IMR-90 (cell line): ENCODE results near the gene NNMT. TPM values are rescaled to one million over a fixed set of nuclear protein-coding genes. Genes with fewer than 3 reads are reported as not detected.

Source experiments
- ATAC-seq: fragments of 200-7000 bp; cut with Tn5 transposase; 2 replicates; pipeline ENCODE4 v1.9.1; 2020; ENCODE audit warnings: low read depth, mild to moderate bottlenecking, moderate library complexity
- BruUV-seq: library from RNA; stranded (reverse); fragments of 400-500 nt; replicated peaks from 2 replicates; lab custom pipeline; 2021; lab: Mats Ljungman, UMichigan
- CTCF ChIA-PET: fragments of 300-600 bp; formaldehyde crosslinking; extraction: SDS; loops from one replicate; lab custom pipeline; 2021; ENCODE audit warnings: antibody characterized with exemption; lab: Yijun Ruan, JAX
- POLR2A ChIA-PET: fragments of 300-600 bp; sonication (Branson Sonifier 250); formaldehyde crosslinking; loops from one replicate; lab custom pipeline; 2022; ENCODE audit warnings: antibody characterized with exemption; ENCODE audit not compliant: unreplicated experiment; lab: Charles Lee
- DNase-seq: peaks from one replicate; pipeline ENCODE4 v3.0.0; 2013
- H2AFZ ChIP-seq: replicated peaks from 2 replicates; pipeline ENCODE3; 2013; ENCODE audit warnings: low read length, mild to moderate bottlenecking; ENCODE audit not compliant: poor library complexity
- H2AK5ac ChIP-seq: 2 replicates; pipeline ENCODE4 v1.6.1; 2013; ENCODE audit warnings: low read depth, low read length, inconsistent platforms
- H2AK9ac ChIP-seq: replicated peaks from 2 replicates; pipeline ENCODE3; 2013; ENCODE audit warnings: mild to moderate bottlenecking, low read depth, low read length, moderate library complexity; ENCODE audit not compliant: poor library complexity
- H2BK120ac ChIP-seq: 2 replicates; pipeline ENCODE4 v1.6.1; 2013; ENCODE audit warnings: low read depth, low read length, inconsistent platforms
- H2BK15ac ChIP-seq: 3 replicates; pipeline ENCODE4 v1.6.1; 2013; ENCODE audit warnings: low read depth, low read length, inconsistent platforms
- H2BK20ac ChIP-seq: 2 replicates; pipeline ENCODE4 v1.6.1; 2013; ENCODE audit warnings: low read depth, mild to moderate bottlenecking, inconsistent platforms, low read length, moderate library complexity
- H2BK5ac ChIP-seq: 2 replicates; pipeline ENCODE4 v1.6.1; 2013; ENCODE audit warnings: mild to moderate bottlenecking, low read depth, low read length, inconsistent platforms; ENCODE audit not compliant: poor library complexity, severe bottlenecking
- H3K14ac ChIP-seq: replicated peaks from 2 replicates; pipeline ENCODE4 v1.6.1; 2013; ENCODE audit warnings: low read depth, low read length, inconsistent platforms
- H3K18ac ChIP-seq: 2 replicates; pipeline ENCODE4 v1.6.1; 2013; ENCODE audit warnings: low read depth, low read length, control low read depth
- H3K23ac ChIP-seq: 2 replicates; pipeline ENCODE4 v1.6.1; 2013; ENCODE audit warnings: low read depth, low read length, inconsistent platforms
- H3K27ac ChIP-seq: 2 replicates; pipeline ENCODE4 v1.5.1; 2013; ENCODE audit warnings: mild to moderate bottlenecking, control low read depth, low read length; ENCODE audit not compliant: insufficient read depth
- H3K27me3 ChIP-seq: 2 replicates; pipeline ENCODE4 v1.6.1; 2013; ENCODE audit warnings: low read length; ENCODE audit not compliant: control insufficient read depth, insufficient read depth
- H3K36me3 ChIP-seq: 2 replicates; pipeline ENCODE4 v1.6.1; 2013; ENCODE audit warnings: low read length, mixed read lengths; ENCODE audit not compliant: control insufficient read depth, insufficient read depth
- H3K4ac ChIP-seq: 2 replicates; pipeline ENCODE4 v1.6.1; 2013; ENCODE audit warnings: low read depth, low read length, inconsistent platforms
- H3K4me1 ChIP-seq: 2 replicates; pipeline ENCODE4 v1.6.1; 2013; ENCODE audit warnings: low read length, mixed read lengths; ENCODE audit not compliant: control insufficient read depth, insufficient read depth
- H3K4me2 ChIP-seq: 2 replicates; pipeline ENCODE4 v1.6.1; 2013; ENCODE audit warnings: low read depth, mild to moderate bottlenecking, control low read depth, low read length, moderate library complexity
- H3K4me3 ChIP-seq: 2 replicates; pipeline ENCODE4 v1.5.1; 2013; ENCODE audit warnings: low read depth, mild to moderate bottlenecking, control low read depth, low read length, moderate library complexity; ENCODE audit not compliant: insufficient read depth
- H3K56ac ChIP-seq: 2 replicates; pipeline ENCODE4 v1.6.1; 2013; ENCODE audit warnings: low read length, inconsistent platforms; ENCODE audit not compliant: insufficient read depth; ENCODE audit errors: extremely low read depth
- H3K79me1 ChIP-seq, 2 experiments: 2 replicates each; pipeline ENCODE4 v1.6.1; 2013; ENCODE audit warnings: low read length in 2 of 2, inconsistent platforms in 1 of 2, low read depth in 1 of 2
- H3K9ac ChIP-seq: 2 replicates; pipeline ENCODE4 v1.6.1; 2013; ENCODE audit warnings: low read depth, low read length, control low read depth
- H3K9me1 ChIP-seq: 2 replicates; pipeline ENCODE4 v1.6.1; 2013; ENCODE audit warnings: low read length, inconsistent platforms; ENCODE audit not compliant: insufficient read depth
- H3K9me3 ChIP-seq: 2 replicates; pipeline ENCODE4 v1.6.1; 2013; ENCODE audit warnings: low read length; ENCODE audit not compliant: control insufficient read depth, insufficient read depth
- H4K20me1 ChIP-seq: 2 replicates; pipeline ENCODE4 v1.6.1; 2013; ENCODE audit warnings: low read length, inconsistent platforms; ENCODE audit not compliant: insufficient read depth
- H4K5ac ChIP-seq: 2 replicates; pipeline ENCODE4 v1.6.1; 2013; ENCODE audit warnings: mild to moderate bottlenecking, low read depth, low read length, control low read depth
- H4K8ac ChIP-seq, 2 experiments: 2 replicates each; pipeline ENCODE4 v1.6.1; 2013; ENCODE audit warnings: low read depth in 2 of 2, low read length in 2 of 2, control low read depth in 1 of 2, inconsistent platforms in 1 of 2
- H4K91ac ChIP-seq: 2 replicates; pipeline ENCODE4 v1.6.1; 2013; ENCODE audit warnings: low read depth, low read length, inconsistent platforms; ENCODE audit not compliant: insufficient read depth
- BHLHE40 ChIP-seq: fragments of 150-350 bp; IDR thresholded peaks from 2 replicates; pipeline ENCODE4 v1.6.1; 2016; ENCODE audit warnings: mild to moderate bottlenecking, low read depth, low read length
- CEBPB ChIP-seq: IDR thresholded peaks from 2 replicates; pipeline ENCODE4 v1.6.1; 2012; ENCODE audit warnings: low read depth, low read length, improper control_type of control experiment
- CHD1 ChIP-seq: IDR thresholded peaks from 2 replicates; pipeline ENCODE4 v1.6.1; 2012; ENCODE audit warnings: low read depth, low read length, improper control_type of control experiment
- CTCF ChIP-seq: conservative IDR thresholded peaks from 2 replicates; pipeline ENCODE4 v1.5.1; 2012; ENCODE audit warnings: mild to moderate bottlenecking, low read depth, low read length, improper control_type of control experiment
- ELK1 ChIP-seq: fragments of 150-350 bp; IDR thresholded peaks from 2 replicates; pipeline ENCODE4 v1.6.1; 2016; ENCODE audit warnings: low read depth, mild to moderate bottlenecking, low read length, moderate library complexity, borderline replicate concordance
- FOS ChIP-seq: fragments of 150-350 bp; IDR thresholded peaks from 2 replicates; pipeline ENCODE4 v1.6.1; 2016; ENCODE audit warnings: low read depth, low read length
- MAFK ChIP-seq: IDR thresholded peaks from 2 replicates; pipeline ENCODE4 v1.6.1; 2012; ENCODE audit warnings: low read depth, low read length, improper control_type of control experiment
- MAZ ChIP-seq: IDR thresholded peaks from 2 replicates; pipeline ENCODE4 v1.6.1; 2012; ENCODE audit warnings: low read depth, mild to moderate bottlenecking, low read length, improper control_type of control experiment, moderate library complexity, borderline replicate concordance
- MXI1 ChIP-seq: IDR thresholded peaks from 2 replicates; pipeline ENCODE4 v1.6.1; 2012; ENCODE audit warnings: low read depth, mild to moderate bottlenecking, low read length, moderate library complexity, borderline replicate concordance
- NFE2L2 ChIP-seq: fragments of 150-350 bp; IDR thresholded peaks from 2 replicates; pipeline ENCODE4 v1.6.1; 2016; ENCODE audit warnings: low read depth, mild to moderate bottlenecking, low read length
- POLR2A ChIP-seq: IDR thresholded peaks from 2 replicates; pipeline ENCODE4 v1.6.1; 2012; ENCODE audit warnings: mild to moderate bottlenecking, low read depth, low read length
- RAD21 ChIP-seq: IDR thresholded peaks from 2 replicates; pipeline ENCODE4 v1.6.1; 2012; ENCODE audit warnings: low read length, improper control_type of control experiment
- RCOR1 ChIP-seq: IDR thresholded peaks from 2 replicates; pipeline ENCODE4 v1.6.1; 2012; ENCODE audit warnings: mild to moderate bottlenecking, low read length, improper control_type of control experiment; ENCODE audit not compliant: insufficient replicate concordance
- RFX5 ChIP-seq: IDR thresholded peaks from 2 replicates; pipeline ENCODE4 v1.8.0; 2012; ENCODE audit warnings: low read depth, mild to moderate bottlenecking, low read length, moderate library complexity
- SMC3 ChIP-seq: fragments of 150-350 bp; IDR thresholded peaks from 2 replicates; pipeline ENCODE4 v1.6.1; 2016; ENCODE audit warnings: low read depth, mild to moderate bottlenecking, antibody characterized with exemption, low read length, moderate library complexity
- USF2 ChIP-seq: fragments of 150-350 bp; IDR thresholded peaks from 2 replicates; pipeline ENCODE4 v1.6.1; 2017; ENCODE audit warnings: mild to moderate bottlenecking, antibody characterized with exemption, low read length, low read depth
- WGBS, 2 experiments: methylation state at CpG; one replicate each; pipeline versions ENCODE4 v1.1.5 to v1.1.7; 2013; ENCODE audit warnings: missing lambda C conversion rate in 2 of 2; ENCODE audit not compliant: insufficient read length in 1 of 2; ENCODE audit errors: extremely low coverage in 2 of 2; 5-methylcytosine and 5-hydroxymethylcytosine counted together
- dilution Hi-C: fragments of 300-500 bp; cut with HindIII; formaldehyde crosslinking; loops from one replicate; pipeline ENCODE4 v1.14.3; 2018; ENCODE audit warnings: low sequenced_read_pairs; ENCODE audit not compliant: unreplicated experiment
- in situ Hi-C: fragments of 300-500 bp; cut with MboI; formaldehyde crosslinking; loops from 3 replicates; pipeline ENCODE4 v1.14.3; 2019; ENCODE audit warnings: low sequenced_read_pairs, inconsistent platforms, mixed read lengths
- intact Hi-C: fragments of 100-400 bp; cut with micrococcal nuclease; formaldehyde crosslinking; loops from 2 replicates; pipeline ENCODE4 v1.10.0; 2022
- polyA plus RNA-seq, 3 experiments: library from polyadenylated mRNA; depleted of rRNA; stranded (reverse); fragments of >200 nt; gene quantifications; 2 replicates each; pipeline ENCODE4 v1.2.3, GENCODE V29; 2012; ENCODE audit warnings: low replicate concordance in 1 of 3
- total RNA-seq: library from RNA; depleted of rRNA; stranded (reverse); fragments of >200 nt; gene quantifications from 2 replicates; pipeline ENCODE4 v1.2.3, GENCODE V29; 2012

The NNMT gene
- total and polyA plus RNA-seq, 2 of the 4 experiments (the other 2 are of a cell fraction) = 79.7 to 108 TPM

GRCh38 chr11:114272311-114272710, 23.9 kb upstream of the NNMT start:
- in situ Hi-C loops = no loop called here
- TF ChIP-seq MAFK (no peak), RFX5 (no peak), BHLHE40 (no peak), SMC3 (no peak), USF2 (no peak), RAD21 (no peak), POLR2A (no peak), NFE2L2 (no peak), CHD1 (no peak), MXI1 (no peak), FOS (no peak), CEBPB (no peak), MAZ (no peak), RCOR1 (no peak), ELK1 (no peak), CTCF (no peak)
- no peak overlapping the region for H2AK9ac ChIP-seq
- H4K5ac ChIP-seq = no peak overlapping the region
- no peaks in the 10 kb centered on the region for H3K79me1 ChIP-seq
- no peak overlapping the region for H3K23ac ChIP-seq
- H3K4me2 ChIP-seq = no peak overlapping the region
- no peak overlapping the region for H3K4me3 ChIP-seq
- no peaks in the 10 kb centered on the region for H3K4me1 ChIP-seq
- no peak overlapping the region for H2AK5ac ChIP-seq
- H4K20me1 ChIP-seq = no peaks in the 10 kb centered on the region
- H4K91ac ChIP-seq = no peak overlapping the region
- 64% methylated on average over 2 of the region's 4 CpGs; no CpG with 5 or more reads in 1 of the 2 experiments for WGBS, 2 experiments
- ATAC-seq (no peak), DNase-seq (no peak)
- H3K27ac ChIP-seq = no peak overlapping the region
- ChIA-PET CTCF (no interaction called here), POLR2A (no interaction called here)
- H3K9ac ChIP-seq = no peak overlapping the region
- H2BK20ac ChIP-seq = no peak overlapping the region
- no peak overlapping the region for H2BK120ac ChIP-seq
- H3K18ac ChIP-seq = no peak overlapping the region
- no peak overlapping the region for H3K14ac ChIP-seq
- 0 out of 2 replicates have a peak, but pooled peaks cover 2% of the 10 kb centered on the region for H3K9me3 ChIP-seq
- dilution Hi-C loops = no loop called here
- no peak overlapping the region for H3K4ac ChIP-seq
- H4K8ac ChIP-seq = no peak overlapping the region
- BruUV-seq = no TSS peak
- H3K9me1 ChIP-seq = no peaks in the 10 kb centered on the region
- no peaks in the 10 kb centered on the region for H3K36me3 ChIP-seq
- no peak overlapping the region for H2BK15ac ChIP-seq
- H2BK5ac ChIP-seq = no peak overlapping the region
- intact Hi-C loops = no loop called here
- no peak overlapping the region for H2AFZ ChIP-seq
- no peak overlapping the region for H3K56ac ChIP-seq
- peaks cover 35% of the 10 kb centered on the region for H3K27me3 ChIP-seq
